ENCODE results near the gene MTFR1L.

GRCh38 chr1:25772692-25773245 lies 47.0 kb upstream of the MTFR1L start:
- TF ChIP-seq, protein P1, sequence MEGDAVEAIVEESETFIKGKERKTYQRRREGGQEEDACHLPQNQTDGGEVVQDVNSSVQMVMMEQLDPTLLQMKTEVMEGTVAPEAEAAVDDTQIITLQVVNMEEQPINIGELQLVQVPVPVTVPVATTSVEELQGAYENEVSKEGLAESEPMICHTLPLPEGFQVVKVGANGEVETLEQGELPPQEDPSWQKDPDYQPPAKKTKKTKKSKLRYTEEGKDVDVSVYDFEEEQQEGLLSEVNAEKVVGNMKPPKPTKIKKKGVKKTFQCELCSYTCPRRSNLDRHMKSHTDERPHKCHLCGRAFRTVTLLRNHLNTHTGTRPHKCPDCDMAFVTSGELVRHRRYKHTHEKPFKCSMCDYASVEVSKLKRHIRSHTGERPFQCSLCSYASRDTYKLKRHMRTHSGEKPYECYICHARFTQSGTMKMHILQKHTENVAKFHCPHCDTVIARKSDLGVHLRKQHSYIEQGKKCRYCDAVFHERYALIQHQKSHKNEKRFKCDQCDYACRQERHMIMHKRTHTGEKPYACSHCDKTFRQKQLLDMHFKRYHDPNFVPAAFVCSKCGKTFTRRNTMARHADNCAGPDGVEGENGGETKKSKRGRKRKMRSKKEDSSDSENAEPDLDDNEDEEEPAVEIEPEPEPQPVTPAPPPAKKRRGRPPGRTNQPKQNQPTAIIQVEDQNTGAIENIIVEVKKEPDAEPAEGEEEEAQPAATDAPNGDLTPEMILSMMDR (IDR thresholded peaks at IDR 0.05): no peak
- no peak for TF ChIP-seq POLR2A (IDR thresholded peaks at IDR 0.05)
